Hepatocyte (in vitro differentiated cells): ENCODE results near the gene DNAJA3. TPM values are rescaled to one million over a fixed set of nuclear protein-coding genes. Genes with fewer than 3 reads are reported as not detected.
A peak's percentile ranks its signal among the peaks of the same experiment; 100 is the strongest.

ENCODE experiments used
- DNase-seq: peaks from one replicate; pipeline ENCODE4 v3.0.0-alpha.2; 2016; ENCODE audit warnings: low spot score
- H2AFZ ChIP-seq: fragments of 200-600 bp; sonication (generic); 2 replicates; pipeline ENCODE4 v1.6.0; 2016; ENCODE audit warnings: antibody characterized with exemption, mild to moderate bottlenecking
- H3K27ac ChIP-seq: fragments of 200-600 bp; sonication (generic); 2 replicates; pipeline ENCODE4 v1.5.1; 2016; ENCODE audit warnings: mild to moderate bottlenecking
- H3K27me3 ChIP-seq: fragments of 200-600 bp; sonication (generic); 2 replicates; pipeline ENCODE4 v1.6.1; 2016
- H3K36me3 ChIP-seq: fragments of 200-600 bp; sonication (generic); replicated peaks from 2 replicates; pipeline ENCODE4 v1.5.1; 2016; ENCODE audit warnings: low read depth; ENCODE audit not compliant: insufficient read depth
- H3K4me1 ChIP-seq: fragments of 200-600 bp; sonication (generic); 2 replicates; pipeline ENCODE4 v1.5.1; 2016; ENCODE audit warnings: mild to moderate bottlenecking, moderate library complexity; ENCODE audit not compliant: insufficient read depth
- H3K4me2 ChIP-seq: fragments of 200-600 bp; sonication (generic); 2 replicates; pipeline ENCODE4 v1.6.0; 2016
- H3K4me3 ChIP-seq: fragments of 200-600 bp; sonication (generic); 2 replicates; pipeline ENCODE4 v1.5.1; 2016; ENCODE audit warnings: mild to moderate bottlenecking
- H3K79me2 ChIP-seq: fragments of 200-600 bp; sonication (generic); 2 replicates; pipeline ENCODE4 v1.6.0; 2017; ENCODE audit warnings: mild to moderate bottlenecking
- H3K9me2 ChIP-seq: fragments of 200-600 bp; sonication (generic); replicated peaks from 2 replicates; pipeline ENCODE4 v1.6.0; 2017; ENCODE audit warnings: mild to moderate bottlenecking; ENCODE audit not compliant: insufficient read depth
- H3K9me3 ChIP-seq: fragments of 200-600 bp; sonication (generic); 2 replicates; pipeline ENCODE4 v1.5.1; 2016; ENCODE audit warnings: low read depth, mild to moderate bottlenecking
- H4K20me1 ChIP-seq: fragments of 200-600 bp; sonication (generic); 2 replicates; pipeline ENCODE4 v1.6.0; 2016; ENCODE audit warnings: mild to moderate bottlenecking; ENCODE audit not compliant: insufficient read depth, poor library complexity, severe bottlenecking
- EZH2 ChIP-seq: fragments of 200-600 bp; sonication (generic); IDR thresholded peaks from 2 replicates; pipeline ENCODE4 v1.6.1; 2016; ENCODE audit warnings: antibody characterized with exemption, mild to moderate bottlenecking, borderline replicate concordance
- EZH2phosphoT487 ChIP-seq: fragments of 200-600 bp; sonication (generic); IDR thresholded peaks from one replicate; pipeline ENCODE4 v1.6.1; 2018; ENCODE audit warnings: antibody characterized with exemption, mild to moderate bottlenecking, low read depth, moderate library complexity; ENCODE audit not compliant: unreplicated experiment, severe bottlenecking
- WGBS: methylation state at CpG from one replicate; pipeline ENCODE4 v1.1.6; 2016; ENCODE audit warnings: low lambda C conversion rate; ENCODE audit errors: missing lambda C conversion rate; 5-methylcytosine and 5-hydroxymethylcytosine counted together
- polyA plus RNA-seq: library from polyadenylated mRNA; unstranded; fragments of >200 nt; fragmentation: Nextera tagmentation; extraction: Ambion mirVana; gene quantifications from 2 replicates; pipeline ENCODE4 v1.2.1, GENCODE V29; 2016
- total RNA-seq: library from RNA; depleted of rRNA; stranded (reverse); fragments of >200 nt; gene quantifications from 2 replicates; pipeline ENCODE4 v1.2.3, GENCODE V29; 2014
- TF ChIP-seq, protein P1 (sequence below): fragments of 200-600 bp; sonication (generic); IDR thresholded peaks from 2 replicates; pipeline ENCODE4 v1.5.1; 2016; ENCODE audit warnings: antibody characterized with exemption, mild to moderate bottlenecking; ENCODE audit not compliant: poor library complexity

Gene DNAJA3
- total and polyA plus RNA-seq, 2 experiments from 2014 or later = 58.8 to 59.2 TPM

- H3K9me2 ChIP-seq = no peaks in the 10 kb centered on the region
- peaks cover 11% of the 10 kb centered on the region for H3K4me1 ChIP-seq
- H3K79me2 ChIP-seq = peaks cover 82% of the 10 kb centered on the region
- H3K36me3 ChIP-seq = no peaks in the 10 kb centered on the region
- no peak overlapping the region for H2AFZ ChIP-seq
- peak overlapping the region; percentile 31 for H3K27ac ChIP-seq
- TF ChIP-seq, protein P1, sequence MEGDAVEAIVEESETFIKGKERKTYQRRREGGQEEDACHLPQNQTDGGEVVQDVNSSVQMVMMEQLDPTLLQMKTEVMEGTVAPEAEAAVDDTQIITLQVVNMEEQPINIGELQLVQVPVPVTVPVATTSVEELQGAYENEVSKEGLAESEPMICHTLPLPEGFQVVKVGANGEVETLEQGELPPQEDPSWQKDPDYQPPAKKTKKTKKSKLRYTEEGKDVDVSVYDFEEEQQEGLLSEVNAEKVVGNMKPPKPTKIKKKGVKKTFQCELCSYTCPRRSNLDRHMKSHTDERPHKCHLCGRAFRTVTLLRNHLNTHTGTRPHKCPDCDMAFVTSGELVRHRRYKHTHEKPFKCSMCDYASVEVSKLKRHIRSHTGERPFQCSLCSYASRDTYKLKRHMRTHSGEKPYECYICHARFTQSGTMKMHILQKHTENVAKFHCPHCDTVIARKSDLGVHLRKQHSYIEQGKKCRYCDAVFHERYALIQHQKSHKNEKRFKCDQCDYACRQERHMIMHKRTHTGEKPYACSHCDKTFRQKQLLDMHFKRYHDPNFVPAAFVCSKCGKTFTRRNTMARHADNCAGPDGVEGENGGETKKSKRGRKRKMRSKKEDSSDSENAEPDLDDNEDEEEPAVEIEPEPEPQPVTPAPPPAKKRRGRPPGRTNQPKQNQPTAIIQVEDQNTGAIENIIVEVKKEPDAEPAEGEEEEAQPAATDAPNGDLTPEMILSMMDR = no peak
- TF ChIP-seq EZH2 (no peak), EZH2phosphoT487 (no peak)
- H4K20me1 ChIP-seq = peaks cover 11% of the 10 kb centered on the region
- 100% methylated on average over 1 of the region's 1 CpG for WGBS
- H3K9me3 ChIP-seq = no peaks in the 10 kb centered on the region
- H3K27me3 ChIP-seq = no peaks in the 10 kb centered on the region
- no peak overlapping the region for H3K4me2 ChIP-seq
- no peak overlapping the region for H3K4me3 ChIP-seq
- DNase-seq = no peak
Measured at GRCh38 chr16:4481963-4482362, 56.3 kb downstream of the DNAJA3 start.

- no peaks in the 10 kb centered on the region for H3K36me3 ChIP-seq
- H2AFZ ChIP-seq = no peak overlapping the region
- peaks cover 14% of the 10 kb centered on the region for H3K4me1 ChIP-seq
- no peak overlapping the region for H3K4me3 ChIP-seq
- DNase-seq = no peak
- no peaks in the 10 kb centered on the region for H3K9me2 ChIP-seq
- H3K4me2 ChIP-seq = no peak overlapping the region
- peaks cover 2% of the 10 kb centered on the region for H4K20me1 ChIP-seq
- H3K79me2 ChIP-seq = peaks cover 62% of the 10 kb centered on the region
- WGBS = 77% methylated on average over 3 of the region's 3 CpGs
- peak overlapping the region; percentile 73 for H3K27ac ChIP-seq
- no peaks in the 10 kb centered on the region for H3K9me3 ChIP-seq
- H3K27me3 ChIP-seq = no peaks in the 10 kb centered on the region
- no peak for TF ChIP-seq EZH2
- TF ChIP-seq, protein P1 = no peak
- TF ChIP-seq EZH2phosphoT487 = no peak
Measured at GRCh38 chr16:4486126-4486893, 60.6 kb downstream of the DNAJA3 start.

- Histone ChIP-seq H3K9me2 (no peaks in the 10 kb centered on the region), H3K4me1 (peaks cover 10% of the 10 kb centered on the region), H3K27ac (peak overlapping the region; percentile 66), H3K4me3 (no peak overlapping the region), H3K27me3 (no peaks in the 10 kb centered on the region), H3K4me2 (no peak overlapping the region), H3K79me2 (peaks cover 63% of the 10 kb centered on the region), H2AFZ (no peak overlapping the region), H3K36me3 (no peaks in the 10 kb centered on the region), H4K20me1 (peaks cover 2% of the 10 kb centered on the region), H3K9me3 (no peaks in the 10 kb centered on the region)
- DNase-seq = no peak
- TF ChIP-seq EZH2phosphoT487 (no peak), EZH2 (no peak)
- TF ChIP-seq, protein P1 = no peak
- 87% methylated on average over 5 of the region's 5 CpGs for WGBS
Measured at GRCh38 chr16:4487955-4488498, 62.4 kb downstream of the DNAJA3 start.
